HepG2 (cell line): ENCODE data around the gene KLF3.

ENCODE experiments used
- BRF2 ChIP-seq: sonication (generic); formaldehyde crosslinking; IDR thresholded peaks from 2 replicates; pipeline ENCODE4 v1.8.1; 2022; ENCODE audit warnings: mild to moderate bottlenecking, missing genetic modification reagents
- EZH2 ChIP-seq: conservative IDR thresholded peaks from 2 replicates; pipeline ENCODE4 v1.6.1; 2012; ENCODE audit warnings: mild to moderate bottlenecking, low read depth, low read length, moderate library complexity
- GABPB1 ChIP-seq: IDR thresholded peaks from 2 replicates; pipeline ENCODE4 v1.6.1; 2016; ENCODE audit warnings: mild to moderate bottlenecking, missing genetic modification reagents, moderate library complexity, missing compliant biosample characterization
- MXI1 ChIP-seq: IDR thresholded peaks from 3 replicates; pipeline ENCODE4 v1.6.1; 2012; ENCODE audit warnings: low read depth, low read length, inconsistent platforms, borderline replicate concordance
- RARG ChIP-seq: sonication (generic); formaldehyde crosslinking; IDR thresholded peaks from 2 replicates; pipeline ENCODE4 v1.4.0; 2020; ENCODE audit warnings: low read depth, mild to moderate bottlenecking, missing genetic modification reagents
- REST ChIP-seq, 2 experiments: IDR thresholded peaks; 2 replicates each; pipeline ENCODE4 v1.6.1; 2011 to 2012; ENCODE audit warnings: low read length in 2 of 2, borderline replicate concordance in 1 of 2, low read depth in 1 of 2, mild to moderate bottlenecking in 1 of 2, moderate library complexity in 1 of 2
- THAP9 ChIP-seq: sonication (generic); formaldehyde crosslinking; IDR thresholded peaks from 2 replicates; pipeline ENCODE4; 2020; ENCODE audit warnings: missing genetic modification reagents, mild to moderate bottlenecking, borderline replicate concordance
- TF ChIP-seq, protein P1 (sequence below): sonication (generic); formaldehyde crosslinking; IDR thresholded peaks from 2 replicates; pipeline ENCODE4 v1.5.0; 2020; ENCODE audit warnings: mild to moderate bottlenecking, missing genetic modification reagents, moderate library complexity

DNA sequence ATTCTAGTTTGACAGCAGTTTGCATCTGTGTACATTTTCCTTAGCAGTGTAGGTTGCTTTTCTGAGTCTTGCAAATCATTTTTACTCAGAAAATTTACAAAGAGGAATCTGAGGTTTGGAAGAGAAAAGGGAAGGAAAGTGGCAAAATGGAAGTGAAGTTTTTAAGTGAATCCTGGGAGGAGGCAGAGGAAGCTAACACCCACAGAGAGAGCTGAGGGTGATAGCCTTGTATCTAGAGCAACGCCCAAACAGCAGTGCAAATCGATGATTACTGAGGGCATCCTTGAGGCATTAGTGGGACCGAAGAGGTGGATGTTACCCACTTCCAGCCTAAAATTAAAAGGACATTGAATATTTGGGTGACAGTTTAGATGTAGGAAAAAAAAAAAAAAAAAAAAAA, 31.8 kb downstream of the KLF3 start:
- TF ChIP-seq GABPB1 (CRISPR knock-in tag): no peak
- no peak for TF ChIP-seq REST (IDR thresholded peaks at IDR 0.05; ENCODE audit: borderline replicate concordance in 1 of 2, low read depth in 1 of 2, low read length in 2 of 2)
- no peak for TF ChIP-seq EZH2
- no peak for TF ChIP-seq BRF2
- no peak for TF ChIP-seq RARG (CRISPR knock-in tag)
- TF ChIP-seq, protein P1, sequence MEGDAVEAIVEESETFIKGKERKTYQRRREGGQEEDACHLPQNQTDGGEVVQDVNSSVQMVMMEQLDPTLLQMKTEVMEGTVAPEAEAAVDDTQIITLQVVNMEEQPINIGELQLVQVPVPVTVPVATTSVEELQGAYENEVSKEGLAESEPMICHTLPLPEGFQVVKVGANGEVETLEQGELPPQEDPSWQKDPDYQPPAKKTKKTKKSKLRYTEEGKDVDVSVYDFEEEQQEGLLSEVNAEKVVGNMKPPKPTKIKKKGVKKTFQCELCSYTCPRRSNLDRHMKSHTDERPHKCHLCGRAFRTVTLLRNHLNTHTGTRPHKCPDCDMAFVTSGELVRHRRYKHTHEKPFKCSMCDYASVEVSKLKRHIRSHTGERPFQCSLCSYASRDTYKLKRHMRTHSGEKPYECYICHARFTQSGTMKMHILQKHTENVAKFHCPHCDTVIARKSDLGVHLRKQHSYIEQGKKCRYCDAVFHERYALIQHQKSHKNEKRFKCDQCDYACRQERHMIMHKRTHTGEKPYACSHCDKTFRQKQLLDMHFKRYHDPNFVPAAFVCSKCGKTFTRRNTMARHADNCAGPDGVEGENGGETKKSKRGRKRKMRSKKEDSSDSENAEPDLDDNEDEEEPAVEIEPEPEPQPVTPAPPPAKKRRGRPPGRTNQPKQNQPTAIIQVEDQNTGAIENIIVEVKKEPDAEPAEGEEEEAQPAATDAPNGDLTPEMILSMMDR: no peak
- TF ChIP-seq MXI1: no peak
- no peak for TF ChIP-seq THAP9 (CRISPR knock-in tag)
